K562 (cell line): ENCODE data around the gene LRRC27. TPM values are rescaled to one million over a fixed set of nuclear protein-coding genes. Genes with fewer than 3 reads are reported as not detected.

Experiments used
- ATAC-seq: fragments of 200-7000 bp; cut with Tn5 transposase; 3 replicates; pipeline ENCODE4 v1.9.1; 2020; ENCODE audit warnings: moderate library complexity
- BruUV-seq: library from RNA; stranded (reverse); fragments of 400-500 nt; replicated peaks from 2 replicates; lab custom pipeline; 2021; lab: Mats Ljungman, UMichigan
- CTCF ChIA-PET: fragments of 300-600 bp; formaldehyde crosslinking; extraction: SDS; loops from one replicate; lab custom pipeline; 2021; ENCODE audit warnings: low intra/inter-chr PET ratio; lab: Yijun Ruan, JAX
- POLR2A ChIA-PET: fragments of 300-600, 350-650 bp; sonication (Branson Sonifier 250); formaldehyde crosslinking; extraction: SDS; loops from one replicate; lab custom pipeline; 2021; ENCODE audit warnings: antibody characterized with exemption, inconsistent platforms; lab: Yijun Ruan, JAX
- DNase-seq, 4 experiments: peaks; one replicate each; pipeline versions ENCODE4 v3.0.0 to v3.0.0-alpha.2; 2011 to 2018; ENCODE audit warnings: low spot score in 3 of 4, mixed read lengths in 3 of 4; ENCODE audit errors: extremely low read depth in 1 of 4
- FAIRE-seq: peaks from 2 replicates; lab custom pipeline; 2011; peaks lifted over from hg19 to GRCh38; lab: Jason Lieb, UNC
- H2AFZ ChIP-seq: 2 replicates; pipeline ENCODE4 v1.6.0; 2011; ENCODE audit warnings: low read depth, low read length, control low read depth, inconsistent platforms
- H3K27ac ChIP-seq: fragments of 200-600 bp; 3 replicates; pipeline ENCODE4 v1.8.0; 2011; ENCODE audit warnings: low read depth, mild to moderate bottlenecking, control low read depth, inconsistent platforms, low read length, moderate library complexity, mixed read lengths; ENCODE audit errors: extremely low read depth
- H3K27me3 ChIP-seq, 2 experiments: fragments of 300-600 bp in 1 of 2; 2 replicates in 1 of 2; 3 replicates in 1 of 2; pipeline versions ENCODE4 v1.6.0 to v1.8.0; 2011; ENCODE audit warnings: inconsistent platforms in 2 of 2, low read length in 2 of 2, mild to moderate bottlenecking in 1 of 2, mixed read lengths in 1 of 2, moderate library complexity in 1 of 2; ENCODE audit not compliant: control insufficient read depth in 2 of 2, insufficient read depth in 2 of 2
- H3K36me3 ChIP-seq: fragments of 300-600 bp; 3 replicates; pipeline ENCODE4 v1.8.0; 2011; ENCODE audit warnings: mild to moderate bottlenecking, low read length, inconsistent platforms; ENCODE audit not compliant: control insufficient read depth, insufficient read depth
- H3K4me1 ChIP-seq, 2 experiments: fragments of 200-600 bp in 1 of 2; replicated peaks in 1 of 2; 2 replicates in 1 of 2; 3 replicates in 1 of 2; pipeline versions ENCODE4 v1.5.1 to v1.8.0; 2011; ENCODE audit warnings: inconsistent platforms in 2 of 2, low read length in 2 of 2, mild to moderate bottlenecking in 1 of 2, mixed read lengths in 1 of 2, moderate library complexity in 1 of 2; ENCODE audit not compliant: control insufficient read depth in 2 of 2, insufficient read depth in 2 of 2
- H3K4me2 ChIP-seq: 2 replicates; pipeline ENCODE4 v1.6.1; 2011; ENCODE audit warnings: low read length, control low read depth, inconsistent platforms, mixed read lengths; ENCODE audit not compliant: insufficient read depth
- H3K4me3 ChIP-seq: fragments of 200-600 bp; sonication (generic), shearing (Covaris generic); 2 replicates; pipeline ENCODE4 v1.5.1; 2016; ENCODE audit warnings: control low read depth, inconsistent platforms
- H3K79me2 ChIP-seq: fragments of 200-600 bp; 3 replicates; pipeline ENCODE4 v1.8.0; 2011; ENCODE audit warnings: low read length, inconsistent platforms; ENCODE audit not compliant: control insufficient read depth, insufficient read depth
- H3K9ac ChIP-seq, 2 experiments: 2 replicates each; pipeline versions ENCODE4 v1.6.0 to v1.6.1; 2011; ENCODE audit warnings: low read depth in 2 of 2, low read length in 2 of 2, control low read depth in 1 of 2, inconsistent platforms in 1 of 2, mild to moderate bottlenecking in 1 of 2, mixed read lengths in 1 of 2; ENCODE audit not compliant: insufficient read depth in 1 of 2
- H3K9me1 ChIP-seq: one replicate; pipeline ENCODE4 v1.6.0; 2011; ENCODE audit warnings: inconsistent platforms, mild to moderate bottlenecking, low read length, moderate library complexity; ENCODE audit not compliant: control insufficient read depth, insufficient read depth
- H3K9me3 ChIP-seq: replicated peaks from 2 replicates; pipeline ENCODE4 v1.5.1; 2011; ENCODE audit warnings: low read depth, low read length, inconsistent platforms; ENCODE audit not compliant: control insufficient read depth, insufficient read depth
- H4K20me1 ChIP-seq: replicated peaks from 2 replicates; pipeline ENCODE4 v1.6.1; 2011; ENCODE audit warnings: low read length, inconsistent platforms, mixed read lengths; ENCODE audit not compliant: control insufficient read depth, insufficient read depth
- BDP1 ChIP-seq: IDR thresholded peaks from 3 replicates; pipeline ENCODE4 v1.6.1; 2011; ENCODE audit not compliant: insufficient read length, insufficient read depth
- CREM ChIP-seq: IDR thresholded peaks from 2 replicates; pipeline ENCODE4 v1.6.1; 2014; ENCODE audit warnings: antibody characterized with exemption, low read depth
- E2F6 ChIP-seq, 2 experiments: IDR thresholded peaks; 2 replicates each; pipeline ENCODE4 v1.6.1; 2011; ENCODE audit warnings: borderline replicate concordance in 1 of 2, control low read depth in 1 of 2, low read depth in 1 of 2, low read length in 1 of 2, mild to moderate bottlenecking in 1 of 2, mixed read lengths in 1 of 2, moderate library complexity in 1 of 2; ENCODE audit not compliant: insufficient read depth in 1 of 2, insufficient read length in 1 of 2, poor library complexity in 1 of 2, severe bottlenecking in 1 of 2; ENCODE audit errors: extremely low read depth in 1 of 2
- EGR1 ChIP-seq: fragments of 450-650 bp; conservative IDR thresholded peaks from 2 replicates; pipeline ENCODE4 v1.6.1; 2017; ENCODE audit warnings: mild to moderate bottlenecking
- LEF1 ChIP-seq: fragments of 450-650 bp; IDR thresholded peaks from 2 replicates; pipeline ENCODE4 v1.6.1; 2016; ENCODE audit warnings: mild to moderate bottlenecking
- NR2C2 ChIP-seq, 2 experiments: fragments of 200-800 bp in 1 of 2; sonication (Bioruptor generic) in 1 of 2; sonication (generic) in 1 of 2; formaldehyde crosslinking in 1 of 2; IDR thresholded peaks; 2 replicates each; pipeline versions ENCODE4 v1.6.1 to v1.8.0; 2016 to 2022; ENCODE audit warnings: mild to moderate bottlenecking in 1 of 2, missing compliant biosample characterization in 1 of 2, missing genetic modification characterization in 1 of 2, missing genetic modification reagents in 1 of 2
- PATZ1 ChIP-seq: fragments of 250-450 bp; sonication (Bioruptor Pico); IDR thresholded peaks from 2 replicates; pipeline ENCODE4 v1.5.0; 2020; ENCODE audit warnings: mild to moderate bottlenecking, borderline replicate concordance
- PHF8 ChIP-seq: fragments of 200-600 bp; sonication (generic); IDR thresholded peaks from 2 replicates; pipeline ENCODE4 v1.6.1; 2012; ENCODE audit warnings: mixed run types, mild to moderate bottlenecking, inconsistent platforms, low read length, moderate library complexity, borderline replicate concordance
- RB1 ChIP-seq: fragments of 450-650 bp; IDR thresholded peaks from 2 replicates; pipeline ENCODE4 v1.6.1; 2017; ENCODE audit warnings: low read depth, mild to moderate bottlenecking
- ZBTB7A ChIP-seq: IDR thresholded peaks from 2 replicates; pipeline ENCODE4 v1.6.1; 2011; ENCODE audit warnings: low read depth, mild to moderate bottlenecking, low read length, moderate library complexity, borderline replicate concordance; ENCODE audit not compliant: control insufficient read depth
- ZNF586 ChIP-seq: fragments of 450-650 bp; formaldehyde crosslinking; conservative IDR thresholded peaks from 2 replicates; pipeline ENCODE4 v1.4.0; 2020; ENCODE audit warnings: mild to moderate bottlenecking, moderate library complexity
- WGBS: fragments of 100-300 bp; shearing (Covaris generic); methylation state at CpG from one replicate; pipeline ENCODE4 v1.1.6; 2016; ENCODE audit warnings: low coverage, mixed read lengths; ENCODE audit not compliant: insufficient coverage; ENCODE audit errors: missing lambda C conversion rate; 5-methylcytosine and 5-hydroxymethylcytosine counted together
- in situ Hi-C: fragments of 300-500 bp; cut with MboI; formaldehyde crosslinking; loops from 4 replicates; pipeline ENCODE4 v1.15.0; 2018; ENCODE audit warnings: inconsistent platforms, mixed read lengths
- intact Hi-C: fragments of 100-400 bp; cut with micrococcal nuclease; formaldehyde crosslinking; loops from 2 replicates; pipeline ENCODE4 v1.14.2; 2022
- polyA plus RNA-seq, 8 experiments: library from polyadenylated mRNA; depleted of rRNA in 4 of 8; stranded (reverse) in 5 of 8; unstranded in 3 of 8; fragments of >200 nt; fragmentation: Nextera tagmentation in 2 of 8; fragmentation: Illumina TruSeq in 1 of 8; extraction: Ambion mirVana in 2 of 8; extraction: Trizol in 1 of 8; gene quantifications; 2 replicates each; pipeline versions ENCODE4 v1.2.1 to v1.2.3, GENCODE V29; 2011 to 2014; ENCODE audit warnings: inconsistent platforms in 1 of 8, missing spikeins in 1 of 8
- total RNA-seq, 7 experiments: library from RNA; depleted of rRNA in 6 of 7; stranded (reverse); fragments of >200 nt in 6 of 7; fragmentation: Illumina TruSeq in 2 of 7; extraction: Trizol in 2 of 7; gene quantifications; 2 replicates each; pipeline versions ENCODE4 v1.2.1 to v1.2.3, GENCODE V29; 2011 to 2021; ENCODE audit warnings: low replicate concordance in 1 of 7
- TF ChIP-seq, protein P1 (sequence below): fragments of 250-450 bp; sonication (Bioruptor Pico); IDR thresholded peaks from 2 replicates; pipeline ENCODE4 v1.5.1; 2021; ENCODE audit warnings: mild to moderate bottlenecking
- TF ChIP-seq, protein P2 (sequence below): fragments of 150-350 bp; conservative IDR thresholded peaks from 2 replicates; pipeline ENCODE4 v1.6.1; 2014; ENCODE audit warnings: low read length

LRRC27 gene
- total and polyA plus RNA-seq, 9 of the 15 experiments (the other 6 are each of a cell fraction or from before 2014, with no cell fraction given) = 0.10 to 2.7 (median 1.4) TPM

DNA sequence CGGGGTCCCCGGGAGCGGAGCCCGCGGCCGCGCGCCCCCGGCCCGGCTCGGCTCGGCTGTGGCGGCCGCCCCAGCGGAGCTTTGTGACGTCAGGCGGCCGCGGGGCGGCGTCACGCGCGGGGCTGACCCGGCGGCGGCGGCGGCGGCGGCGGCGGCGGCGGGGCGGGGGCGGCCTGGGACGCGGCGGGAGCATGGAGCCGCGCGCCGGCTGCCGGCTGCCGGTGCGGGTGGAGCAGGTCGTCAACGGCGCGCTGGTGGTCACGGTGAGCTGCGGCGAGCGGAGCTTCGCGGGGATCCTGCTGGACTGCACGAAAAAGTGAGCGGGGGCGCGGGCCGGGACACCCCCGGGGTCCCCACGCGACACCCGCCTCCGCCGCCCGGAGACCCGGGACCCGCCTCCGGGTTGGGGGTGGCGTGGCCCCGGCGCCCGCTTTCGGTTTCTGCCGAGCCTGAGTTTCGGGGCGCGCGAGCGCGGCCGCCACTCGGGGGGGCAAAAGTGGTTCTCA is 65.1 kb downstream of the LRRC27 start, which contains the start of gene PWWP2B:
PWWP2B (plus strand) TSS at position 165 of the 506 bp plus-strand sequence; CDS start at position 192, 27 bp downstream.
- no peaks in the 10 kb centered on the region for H3K9me3 ChIP-seq
- peak within 1 kb of the TSS; percentile 51 for H2AFZ ChIP-seq
- DNase-seq (peak; percentile 35 to 73 (median 64)), FAIRE-seq (no peak), ATAC-seq (0 out of 3 replicates have a peak, but pooled peaks have one; percentile 15)
- H3K9me1 ChIP-seq = no peaks in the 10 kb centered on the region
- 0% methylated on average over 14 of the region's 86 CpGs for WGBS
- intact Hi-C loops (loop anchor here (2.0 kb wide), 1 partner anchor 52 kb away; no protein-coding TSS in a partner anchor), in situ Hi-C loops (no loop called here)
- H4K20me1 ChIP-seq = no peaks in the 10 kb centered on the region
- peak within 1 kb of the TSS; percentile 47 for H3K4me3 ChIP-seq
- H3K9ac ChIP-seq = peak within 1 kb of the TSS; percentile 34 to 90; a peak in 3 of 4 replicates
- H3K36me3 ChIP-seq = no peaks in the 10 kb centered on the region; the same call in 2 of the 3 replicates
- peaks cover 5 to 75% of the 10 kb centered on the region in 2 experiments; a peak in 3 of 5 replicates for H3K4me1 ChIP-seq
- CTCF ChIA-PET = interaction anchor here (0.7 kb wide), 1 partner anchor 56 kb away, joined by 3 read pairs; no protein-coding TSS in a partner anchor
- no TSS peak for BruUV-seq
- H3K27me3 ChIP-seq = no peaks in the 10 kb centered on the region
- POLR2A ChIA-PET = no interaction called here
- H3K4me2 ChIP-seq = peak within 1 kb of the TSS; percentile 73
- peak within 1 kb of the TSS; percentile 79; the same call in 2 of the 3 replicates for H3K27ac ChIP-seq
- H3K79me2 ChIP-seq = peaks cover 12% of the 10 kb centered on the region; the same call in 2 of the 3 replicates
- TF ChIP-seq NR2C2 (CRISPR knock-in tag; IDR thresholded peaks at IDR 0.05) (no peak), NR2C2 (tag; IDR thresholded peaks at IDR 0.05) (no peak; the same call in 1 of the 2 replicates), E2F6 (IDR thresholded peaks at IDR 0.05; ENCODE audit: borderline replicate concordance in 1 of 2, extremely low read depth in 1 of 2, insufficient read depth in 1 of 2, insufficient read length in 1 of 2, low read depth in 1 of 2, low read length in 1 of 2, poor library complexity in 1 of 2, severe bottlenecking in 1 of 2) (peak; percentile 12 to 47), PATZ1 (CRISPR knock-in tag) (no peak), LEF1 (no peak), RB1 (peak; percentile 17; the same call in 1 of the 2 replicates), ZBTB7A (peak; percentile 8; the same call in 1 of the 2 replicates), ZNF586 (CRISPR knock-in tag) (no peak), PHF8 (peak; percentile 51; the same call in 1 of the 2 replicates), BDP1 (no peak), CREM (peak; percentile 33; the same call in 1 of the 2 replicates), EGR1 (peak; percentile 41; the same call in 1 of the 2 replicates)
- TF ChIP-seq, protein P1, sequence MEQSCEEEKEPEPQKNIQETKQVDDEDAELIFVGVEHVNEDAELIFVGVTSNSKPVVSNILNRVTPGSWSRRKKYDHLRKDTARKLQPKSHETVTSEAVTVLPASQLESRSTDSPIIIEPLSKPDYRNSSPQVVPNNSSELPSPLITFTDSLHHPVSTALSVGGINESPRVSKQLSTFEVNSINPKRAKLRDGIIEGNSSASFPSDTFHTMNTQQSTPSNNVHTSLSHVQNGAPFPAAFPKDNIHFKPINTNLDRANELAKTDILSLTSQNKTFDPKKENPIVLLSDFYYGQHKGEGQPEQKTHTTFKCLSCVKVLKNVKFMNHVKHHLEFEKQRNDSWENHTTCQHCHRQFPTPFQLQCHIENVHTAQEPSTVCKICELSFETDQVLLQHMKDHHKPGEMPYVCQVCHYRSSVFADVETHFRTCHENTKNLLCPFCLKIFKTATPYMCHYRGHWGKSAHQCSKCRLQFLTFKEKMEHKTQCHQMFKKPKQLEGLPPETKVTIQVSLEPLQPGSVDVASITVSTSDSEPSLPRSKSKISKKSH (CRISPR knock-in tag) = no peak
- TF ChIP-seq, protein P2, sequence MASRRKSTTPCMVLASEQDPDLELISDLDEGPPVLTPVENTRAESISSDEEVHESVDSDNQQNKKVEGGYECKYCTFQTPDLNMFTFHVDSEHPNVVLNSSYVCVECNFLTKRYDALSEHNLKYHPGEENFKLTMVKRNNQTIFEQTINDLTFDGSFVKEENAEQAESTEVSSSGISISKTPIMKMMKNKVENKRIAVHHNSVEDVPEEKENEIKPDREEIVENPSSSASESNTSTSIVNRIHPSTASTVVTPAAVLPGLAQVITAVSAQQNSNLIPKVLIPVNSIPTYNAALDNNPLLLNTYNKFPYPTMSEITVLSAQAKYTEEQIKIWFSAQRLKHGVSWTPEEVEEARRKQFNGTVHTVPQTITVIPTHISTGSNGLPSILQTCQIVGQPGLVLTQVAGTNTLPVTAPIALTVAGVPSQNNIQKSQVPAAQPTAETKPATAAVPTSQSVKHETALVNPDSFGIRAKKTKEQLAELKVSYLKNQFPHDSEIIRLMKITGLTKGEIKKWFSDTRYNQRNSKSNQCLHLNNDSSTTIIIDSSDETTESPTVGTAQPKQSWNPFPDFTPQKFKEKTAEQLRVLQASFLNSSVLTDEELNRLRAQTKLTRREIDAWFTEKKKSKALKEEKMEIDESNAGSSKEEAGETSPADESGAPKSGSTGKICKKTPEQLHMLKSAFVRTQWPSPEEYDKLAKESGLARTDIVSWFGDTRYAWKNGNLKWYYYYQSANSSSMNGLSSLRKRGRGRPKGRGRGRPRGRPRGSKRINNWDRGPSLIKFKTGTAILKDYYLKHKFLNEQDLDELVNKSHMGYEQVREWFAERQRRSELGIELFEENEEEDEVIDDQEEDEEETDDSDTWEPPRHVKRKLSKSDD = no peak
